GM21723 (cell line): ENCODE results near the gene MKI67.

Experiments
- ATAC-seq: cut with Tn5 transposase; IDR thresholded peaks from one replicate; pipeline ENCODE4 v1.9.1; 2021; ENCODE audit warnings: mild to moderate bottlenecking, moderate library complexity; ENCODE audit not compliant: unreplicated experiment

MKI67 gene

GRCh38 chr10:128084991-128085390, 41.2 kb downstream of the MKI67 start:
- no peak for ATAC-seq

GRCh38 chr10:128084364-128084763, 41.9 kb downstream of the MKI67 start:
- no peak for ATAC-seq

DNA sequence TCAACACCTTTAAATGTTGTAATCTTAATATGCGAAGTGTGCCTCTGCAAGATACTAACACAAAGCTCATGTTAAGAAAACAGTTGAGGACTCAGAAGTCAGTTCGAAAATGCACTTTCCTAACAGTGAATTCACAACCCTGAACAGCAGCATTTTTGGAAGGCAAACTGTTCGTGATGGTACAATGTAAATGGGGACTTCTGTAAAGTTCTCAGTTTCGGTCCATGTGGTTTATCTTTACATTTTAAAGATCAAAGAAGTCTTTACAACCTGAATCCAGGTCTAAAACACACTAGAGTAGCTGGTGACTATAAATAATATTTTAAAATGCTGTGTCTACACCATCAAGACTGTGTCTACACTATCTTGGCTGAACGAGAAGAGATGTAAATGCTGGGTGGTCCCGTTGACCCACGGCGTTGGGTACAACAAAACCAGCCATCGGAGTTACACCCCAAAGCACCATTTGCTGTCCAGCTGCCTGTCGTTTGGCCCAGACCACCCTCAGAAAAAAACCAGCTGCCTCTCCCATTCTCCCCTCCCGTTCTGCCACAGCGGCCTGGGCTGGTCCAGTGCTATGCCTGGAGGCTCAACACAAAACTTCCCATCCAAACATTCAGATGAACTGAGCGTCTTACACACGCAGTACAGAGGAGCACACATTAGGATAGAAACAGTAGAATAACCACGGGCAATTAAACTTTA, 42.9 kb downstream of the MKI67 start:
- ATAC-seq = no peak

DNA sequence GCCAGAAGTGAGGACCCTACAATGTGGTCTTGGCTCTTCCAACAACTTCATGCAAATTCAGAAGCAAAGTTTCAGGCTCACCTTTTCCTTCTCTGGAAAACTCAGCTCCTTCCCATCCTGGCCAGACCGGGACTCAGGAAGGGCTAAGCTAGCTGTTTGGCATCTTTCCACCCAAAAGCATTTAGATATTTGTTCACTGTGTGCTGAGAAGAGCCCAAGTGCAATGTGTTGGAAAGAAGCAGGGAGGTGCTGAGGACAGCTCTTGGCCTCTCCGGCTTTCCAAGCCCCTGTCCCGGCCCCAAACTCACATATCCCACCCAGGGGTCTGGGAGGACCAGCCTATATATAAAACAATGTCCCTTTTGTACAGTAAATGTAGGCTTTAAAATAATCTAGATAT, 44.5 kb downstream of the MKI67 start:
- no peak for ATAC-seq

DNA sequence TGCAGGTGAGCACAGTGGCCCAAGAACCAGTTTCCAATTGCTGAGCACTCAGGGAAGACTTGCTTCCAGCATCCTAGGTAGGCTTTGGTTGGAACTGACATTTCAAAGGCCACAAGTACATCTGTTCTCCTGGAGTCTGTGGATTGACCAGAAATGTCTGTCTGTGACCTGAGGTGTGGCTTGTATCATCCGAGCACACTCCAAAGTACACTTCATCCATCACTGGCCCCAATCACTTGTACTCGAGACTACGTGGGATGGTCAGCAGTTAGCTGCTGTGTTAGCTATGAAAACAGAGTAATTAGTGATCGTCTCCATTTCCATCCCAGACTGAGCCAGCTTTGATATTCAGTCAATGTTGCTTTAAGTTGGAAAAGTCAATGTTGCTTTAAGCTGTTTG, 45.0 kb downstream of the MKI67 start:
- ATAC-seq = no peak

GRCh38 chr10:128080641-128081040, 45.6 kb downstream of the MKI67 start:
- no peak for ATAC-seq

- no peak for ATAC-seq
Observed at GRCh38 chr10:128080231-128080630, 46.0 kb downstream of the MKI67 start.

- no peak for ATAC-seq
Observed at GRCh38 chr10:128078136-128078969, 47.9 kb downstream of the MKI67 start.

GRCh38 chr10:128077155-128077875, 48.9 kb downstream of the MKI67 start:
- ATAC-seq = no peak

- no peak for ATAC-seq
Observed at GRCh38 chr10:128074589-128074988, 51.6 kb downstream of the MKI67 start.

- no peak for ATAC-seq
Observed at GRCh38 chr10:128073890-128074289, 52.3 kb downstream of the MKI67 start.

- no peak for ATAC-seq
Observed at GRCh38 chr10:128072941-128073645, 53.1 kb downstream of the MKI67 start.

DNA sequence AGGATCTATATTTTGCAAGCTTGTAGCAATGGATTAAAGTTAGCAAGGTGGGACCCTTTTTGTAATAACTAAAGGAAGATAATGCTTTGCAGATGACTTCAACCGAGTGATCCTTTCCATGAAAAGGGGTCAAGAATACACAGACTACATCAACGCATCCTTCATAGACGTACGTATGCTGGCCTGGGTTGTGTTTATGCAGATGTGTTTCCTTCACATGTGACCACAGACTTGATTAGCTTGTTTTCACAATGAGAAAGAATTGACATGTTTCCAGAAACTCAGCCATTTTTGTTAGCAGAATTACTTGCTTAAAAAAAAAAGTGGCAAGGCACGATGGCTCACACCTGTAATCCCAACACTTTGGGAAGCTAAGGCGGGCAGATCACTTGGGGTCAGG, 54.2 kb downstream of the MKI67 start:
- ATAC-seq = no peak

GRCh38 chr10:128071417-128071782, 54.8 kb downstream of the MKI67 start:
- no peak for ATAC-seq

DNA sequence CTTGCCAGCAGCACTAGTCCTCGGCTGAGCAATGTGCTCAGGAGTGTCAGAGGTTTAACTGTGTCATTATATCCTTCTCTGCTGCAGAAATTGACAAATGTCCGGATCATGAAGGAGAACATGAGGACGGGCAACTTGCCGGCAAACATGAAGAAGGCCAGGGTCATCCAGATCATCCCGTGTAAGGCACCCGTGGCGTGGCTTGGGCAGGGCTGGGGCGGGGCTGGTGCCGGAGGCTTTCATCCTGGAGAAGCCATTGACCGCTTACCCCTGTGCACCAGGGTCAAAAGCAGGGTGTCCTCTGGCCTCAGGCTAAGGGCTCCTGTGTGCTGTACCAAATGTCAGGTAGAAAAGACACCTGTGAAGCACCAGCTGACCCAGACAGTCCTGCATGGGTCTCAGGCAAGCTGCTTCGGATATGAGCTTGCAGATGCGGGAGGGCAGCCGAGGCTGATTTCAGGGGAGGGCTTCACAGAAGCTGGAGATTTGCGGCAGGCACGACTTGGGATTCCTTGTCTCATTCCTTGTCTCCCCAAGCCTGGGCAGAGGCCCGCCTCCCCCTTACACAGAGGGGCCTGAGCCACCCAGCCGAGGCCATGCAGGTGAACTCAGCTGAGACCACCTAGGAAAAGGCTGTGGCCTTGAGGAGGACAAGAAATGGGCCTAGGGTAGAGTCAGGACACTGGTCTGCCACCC, 55.4 kb downstream of the MKI67 start:
- ATAC-seq = no peak

DNA sequence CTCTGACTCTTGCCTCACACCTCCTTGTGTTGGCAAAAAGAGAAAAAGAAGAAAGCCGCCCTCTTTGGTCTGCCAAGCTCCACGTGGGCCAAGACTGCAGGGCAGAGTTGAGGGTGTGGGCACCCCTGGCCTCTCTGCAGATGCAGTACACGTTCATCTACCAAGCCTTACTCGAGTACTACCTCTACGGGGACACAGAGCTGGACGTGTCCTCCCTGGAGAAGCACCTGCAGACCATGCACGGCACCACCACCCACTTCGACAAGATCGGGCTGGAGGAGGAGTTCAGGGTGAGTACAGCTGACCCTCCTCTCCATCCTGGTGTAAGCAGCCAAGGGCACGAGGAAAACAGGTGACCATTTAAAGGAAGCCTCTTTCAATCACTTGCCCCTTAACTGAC, 56.1 kb downstream of the MKI67 start:
- no peak for ATAC-seq

GRCh38 chr10:128069351-128070051, 56.7 kb downstream of the MKI67 start:
- ATAC-seq = peak; percentile 53

- ATAC-seq = peak; percentile 3
Observed at GRCh38 chr10:128068398-128069285, 57.6 kb downstream of the MKI67 start.
